K562 (cell line): Measurements from ENCODE around the gene FSD1L. TPM values are rescaled to one million over a fixed set of nuclear protein-coding genes. Genes with fewer than 3 reads are reported as not detected.
A peak's percentile ranks its signal among the peaks of the same experiment; 100 is the strongest.

ENCODE experiments used
- ATF1 ChIP-seq, 2 experiments: fragments of 450-650 bp in 1 of 2; IDR thresholded peaks; 2 replicates each; pipeline ENCODE4 v1.6.1; 2016; ENCODE audit warnings: missing compliant biosample characterization in 1 of 2, missing genetic modification characterization in 1 of 2
- ATF7 ChIP-seq: fragments of 450-650 bp; IDR thresholded peaks from 2 replicates; pipeline ENCODE4 v1.7.1; 2014; ENCODE audit warnings: mild to moderate bottlenecking, moderate library complexity
- CBX8 ChIP-seq: fragments of 200-600 bp; sonication (generic); IDR thresholded peaks from 2 replicates; pipeline ENCODE4 v1.6.1; 2012; ENCODE audit warnings: borderline replicate concordance, mixed run types, low read depth, mild to moderate bottlenecking, moderate library complexity, mixed read lengths, low read length, control low read depth, inconsistent platforms; ENCODE audit not compliant: poor library complexity, severe bottlenecking; ENCODE audit errors: extremely low read depth
- CREB1 ChIP-seq, 2 experiments: sonication (generic) in 1 of 2; formaldehyde crosslinking in 1 of 2; IDR thresholded peaks; 2 replicates each; pipeline versions ENCODE4 v1.6.1 to v1.8.0; 2012 to 2022; ENCODE audit warnings: inconsistent platforms in 1 of 2, mild to moderate bottlenecking in 1 of 2, missing genetic modification reagents in 1 of 2, moderate library complexity in 1 of 2
- EHMT2 ChIP-seq: fragments of 450-650 bp; IDR thresholded peaks from 2 replicates; pipeline ENCODE4 v1.6.1; 2018; ENCODE audit warnings: antibody characterized with exemption
- ETV1 ChIP-seq: fragments of 450-650 bp; conservative IDR thresholded peaks from 2 replicates; pipeline ENCODE4 v1.6.1; 2016; ENCODE audit warnings: missing genetic modification characterization, control low read depth, low read depth, missing compliant biosample characterization
- FOXP4 ChIP-seq: sonication (generic); formaldehyde crosslinking; IDR thresholded peaks from 2 replicates; pipeline ENCODE4 v1.8.0; 2022; ENCODE audit warnings: mild to moderate bottlenecking, missing genetic modification reagents, borderline replicate concordance
- FUS ChIP-seq: fragments of 200-400 bp; formaldehyde crosslinking; optimal IDR thresholded peaks from 2 replicates; pipeline ENCODE3; 2017; ENCODE audit warnings: low read depth, low read length
- HNRNPLL ChIP-seq: fragments of 200-400 bp; formaldehyde crosslinking; IDR thresholded peaks from 2 replicates; pipeline ENCODE4 v1.6.1; 2017; ENCODE audit warnings: low read length, low read depth, mild to moderate bottlenecking; ENCODE audit not compliant: poor library complexity, severe bottlenecking
- MLX ChIP-seq, 2 experiments: fragments of 450-650 bp in 1 of 2; sonication (generic) in 1 of 2; formaldehyde crosslinking; conservative IDR thresholded peaks; 2 replicates each; pipeline versions ENCODE4 v1.4.0 to v1.8.1; 2020 to 2022; ENCODE audit warnings: mild to moderate bottlenecking in 1 of 2, missing genetic modification reagents in 1 of 2
- NRF1 ChIP-seq, 2 experiments: fragments of 450-650 bp; IDR thresholded peaks in 1 of 2; conservative IDR thresholded peaks in 1 of 2; 2 replicates each; pipeline ENCODE4 v1.6.1; 2014; ENCODE audit warnings: mild to moderate bottlenecking in 2 of 2
- RFX1 ChIP-seq: fragments of 450-650 bp; IDR thresholded peaks from 2 replicates; pipeline ENCODE4 v1.6.1; 2016; ENCODE audit warnings: mild to moderate bottlenecking, moderate library complexity
- SOX6 ChIP-seq: fragments of 450-650 bp; IDR thresholded peaks from 2 replicates; pipeline ENCODE4 v1.6.1; 2014; ENCODE audit warnings: mild to moderate bottlenecking
- ZBTB1 ChIP-seq: sonication (generic); formaldehyde crosslinking; IDR thresholded peaks from 2 replicates; pipeline ENCODE4 v1.8.1; 2023; ENCODE audit warnings: missing genetic modification reagents, low read depth, mild to moderate bottlenecking, borderline replicate concordance
- ZBTB33 ChIP-seq: sonication (generic); formaldehyde crosslinking; IDR thresholded peaks from 2 replicates; pipeline ENCODE4 v1.8.1; 2023; ENCODE audit warnings: mild to moderate bottlenecking, missing genetic modification reagents
- ZFP36 ChIP-seq: fragments of 150-350 bp; IDR thresholded peaks from 2 replicates; pipeline ENCODE4 v1.6.1; 2018; ENCODE audit warnings: low read length, low read depth; ENCODE audit not compliant: partially characterized antibody
- ZNF232 ChIP-seq: sonication (generic); formaldehyde crosslinking; IDR thresholded peaks from 2 replicates; pipeline ENCODE4 v1.8.0; 2022; ENCODE audit warnings: mild to moderate bottlenecking, missing genetic modification reagents
- ZNF511 ChIP-seq: sonication (generic); formaldehyde crosslinking; IDR thresholded peaks from 2 replicates; pipeline ENCODE4 v1.8.0; 2022; ENCODE audit warnings: mild to moderate bottlenecking, missing genetic modification reagents
- ZNF780A ChIP-seq: fragments of 250-450 bp; sonication (Bioruptor Pico); IDR thresholded peaks from 2 replicates; pipeline ENCODE4 v1.5.0; 2021; ENCODE audit warnings: mild to moderate bottlenecking
- ZNF830 ChIP-seq: fragments of 250-450 bp; sonication (Bioruptor Pico); IDR thresholded peaks from 2 replicates; pipeline ENCODE4 v1.5.0; 2021; ENCODE audit warnings: mild to moderate bottlenecking
- polyA plus RNA-seq, 8 experiments: library from polyadenylated mRNA; depleted of rRNA in 4 of 8; stranded (reverse) in 5 of 8; unstranded in 3 of 8; fragments of >200 nt; fragmentation: Nextera tagmentation in 2 of 8; fragmentation: Illumina TruSeq in 1 of 8; extraction: Ambion mirVana in 2 of 8; extraction: Trizol in 1 of 8; gene quantifications; 2 replicates each; pipeline versions ENCODE4 v1.2.1 to v1.2.3, GENCODE V29; 2011 to 2014; ENCODE audit warnings: inconsistent platforms in 1 of 8, missing spikeins in 1 of 8
- total RNA-seq, 7 experiments: library from RNA; depleted of rRNA in 6 of 7; stranded (reverse); fragments of >200 nt in 6 of 7; fragmentation: Illumina TruSeq in 2 of 7; extraction: Trizol in 2 of 7; gene quantifications; 2 replicates each; pipeline versions ENCODE4 v1.2.1 to v1.2.3, GENCODE V29; 2011 to 2021; ENCODE audit warnings: low replicate concordance in 1 of 7

Gene FSD1L
- total and polyA plus RNA-seq, 9 of the 15 experiments (the other 6 are each of a cell fraction or from before 2014, with no cell fraction given), result 0.95 to 4.2 (median 2.1) TPM

- no peak for TF ChIP-seq FUS
- no peak for TF ChIP-seq CBX8
- no peak for TF ChIP-seq ATF1 (CRISPR knock-in tag; IDR thresholded peaks at IDR 0.05)
- TF ChIP-seq ATF1 (tag; IDR thresholded peaks at IDR 0.05), result peak; percentile 34; the same call in 1 of the 2 replicates
- TF ChIP-seq ZBTB33, result peak; percentile 29; the same call in 1 of the 2 replicates
- TF ChIP-seq CREB1 (IDR thresholded peaks at IDR 0.05), result peak; percentile 45
- 0 out of 2 replicates have a peak, but pooled peaks have one; percentile 19 for TF ChIP-seq CREB1 (CRISPR knock-in tag; IDR thresholded peaks at IDR 0.05)
- TF ChIP-seq NRF1 (conservative IDR thresholded peaks at IDR 0.05 in 1 of 2, IDR thresholded peaks at IDR 0.05 in 1 of 2), result peak in 1 of 2 experiments; percentile 33; a peak in 2 of 4 replicates
- no peak for TF ChIP-seq EHMT2
- TF ChIP-seq FOXP4 (CRISPR knock-in tag), result 0 out of 2 replicates have a peak, but pooled peaks have one; percentile 57
- 0 out of 2 replicates have a peak, but pooled peaks have one; percentile 26 for TF ChIP-seq ZBTB1 (CRISPR knock-in tag)
- TF ChIP-seq ZNF232 (CRISPR knock-in tag), result no peak
- TF ChIP-seq RFX1, result peak; percentile 62
- no peak for TF ChIP-seq MLX (CRISPR knock-in tag; conservative IDR thresholded peaks at IDR 0.05)
- peak; percentile 61; the same call in 1 of the 2 replicates for TF ChIP-seq SOX6
- no peak for TF ChIP-seq ZNF830 (CRISPR knock-in tag)
- TF ChIP-seq HNRNPLL, result peak; percentile 43
- no peak for TF ChIP-seq ZFP36
- TF ChIP-seq ZNF780A (CRISPR knock-in tag), result no peak
- TF ChIP-seq ETV1 (tag), result peak; percentile 21; the same call in 1 of the 2 replicates
- no peak for TF ChIP-seq ZNF511
- peak; percentile 47; the same call in 1 of the 2 replicates for TF ChIP-seq ATF7
Observed at GRCh38 chr9:105557804-105558610, 110.2 kb downstream of the FSD1L start, which contains the start of gene FKTN (continued).
